Neural cell (in vitro differentiated cells): ENCODE data around the gene MSANTD2. TPM values are rescaled to one million over a fixed set of nuclear protein-coding genes. Genes with fewer than 3 reads are reported as not detected.

ENCODE experiments used
- H2AFZ ChIP-seq: fragments of 200-600, 300-800 bp; sonication (generic), shearing (Covaris generic); 2 replicates; pipeline ENCODE4 v1.6.0; 2014; ENCODE audit warnings: low read depth, mild to moderate bottlenecking, antibody characterized with exemption, low read length, moderate library complexity
- H3F3A ChIP-seq: fragments of 200-600 bp; shearing (Covaris generic); 2 replicates; pipeline ENCODE4 v1.6.1; 2016; ENCODE audit warnings: mild to moderate bottlenecking, moderate library complexity, mixed read lengths, antibody characterized with exemption, low read length; ENCODE audit not compliant: insufficient read depth, poor library complexity, severe bottlenecking
- H3K27ac ChIP-seq: fragments of 200-600, 300-800 bp; sonication (generic), shearing (Covaris generic); 2 replicates; pipeline ENCODE4 v1.5.1; 2014; ENCODE audit warnings: mild to moderate bottlenecking, low read length, moderate library complexity
- H3K27me3 ChIP-seq: fragments of 300-800, 200-600 bp; sonication (generic), shearing (Covaris generic); 2 replicates; pipeline ENCODE4 v1.6.0; 2014; ENCODE audit warnings: mild to moderate bottlenecking, low read depth, low read length, moderate library complexity; ENCODE audit not compliant: insufficient read depth
- H3K36me3 ChIP-seq: fragments of 300-800, 200-600 bp; sonication (generic), shearing (Covaris generic); 2 replicates; pipeline ENCODE4 v1.5.1; 2014; ENCODE audit warnings: mild to moderate bottlenecking, antibody characterized with exemption, low read length, moderate library complexity; ENCODE audit not compliant: insufficient read depth
- H3K4me2 ChIP-seq: fragments of 300-800, 200-600 bp; sonication (generic), shearing (Covaris generic); 2 replicates; pipeline ENCODE4 v1.6.0; 2014; ENCODE audit warnings: mild to moderate bottlenecking, low read length
- H3K4me3 ChIP-seq: fragments of 300-800, 200-600 bp; sonication (generic), shearing (Covaris generic); 2 replicates; pipeline ENCODE4 v1.5.1; 2014; ENCODE audit warnings: mild to moderate bottlenecking, low read length, moderate library complexity
- H3K79me2 ChIP-seq: fragments of 200-600 bp; shearing (Covaris generic); replicated peaks from 2 replicates; pipeline ENCODE4 v1.6.0; 2014; ENCODE audit warnings: mild to moderate bottlenecking, low read length, moderate library complexity; ENCODE audit not compliant: insufficient read depth
- H3K9ac ChIP-seq: fragments of 300-800, 200-600 bp; sonication (generic), shearing (Covaris generic); 2 replicates; pipeline ENCODE4 v1.6.1; 2016; ENCODE audit warnings: mild to moderate bottlenecking, low read length, mixed read lengths
- H3K9me2 ChIP-seq: fragments of 200-600 bp; shearing (Covaris generic); 2 replicates; pipeline ENCODE4 v1.6.1; 2016; ENCODE audit warnings: mild to moderate bottlenecking, low read length, mixed read lengths; ENCODE audit not compliant: insufficient read depth
- H3K9me3 ChIP-seq: fragments of 200-600, 300-800 bp; sonication (generic), shearing (Covaris generic); 2 replicates; pipeline ENCODE4 v1.6.1; 2016; ENCODE audit warnings: mild to moderate bottlenecking, mixed run types, low read length, moderate library complexity, mixed read lengths
- H4K20me1 ChIP-seq: fragments of 200-600 bp; shearing (Covaris generic); 2 replicates; pipeline ENCODE4 v1.6.1; 2016; ENCODE audit warnings: mild to moderate bottlenecking, mixed run types; ENCODE audit not compliant: insufficient read depth
- EP300 ChIP-seq: fragments of 450-650 bp; conservative IDR thresholded peaks from 2 replicates; pipeline ENCODE4 v1.6.1; 2014; ENCODE audit warnings: antibody characterized with exemption, mild to moderate bottlenecking, moderate library complexity; ENCODE audit not compliant: poor library complexity, severe bottlenecking
- EZH2 ChIP-seq: fragments of 200-600, 300-800 bp; shearing (Covaris generic), sonication (generic); IDR thresholded peaks from 2 replicates; pipeline ENCODE4 v1.6.1; 2014; ENCODE audit warnings: antibody characterized with exemption, low read length, borderline replicate concordance, mild to moderate bottlenecking; ENCODE audit not compliant: insufficient read depth, poor library complexity, severe bottlenecking
- MXI1 ChIP-seq: fragments of 450-650 bp; conservative IDR thresholded peaks from 2 replicates; pipeline ENCODE4 v1.6.1; 2014; ENCODE audit warnings: antibody characterized with exemption, mild to moderate bottlenecking; ENCODE audit not compliant: poor library complexity, severe bottlenecking
- POLR2AphosphoS5 ChIP-seq: IDR thresholded peaks from 2 replicates; pipeline ENCODE4 v1.6.1; 2012
- RAD21 ChIP-seq: fragments of 450-650 bp; conservative IDR thresholded peaks from 2 replicates; pipeline ENCODE4 v1.6.1; 2014; ENCODE audit warnings: antibody characterized with exemption, mild to moderate bottlenecking, moderate library complexity
- SMC3 ChIP-seq: fragments of 450-650 bp; conservative IDR thresholded peaks from 2 replicates; pipeline ENCODE4 v1.6.1; 2014; ENCODE audit warnings: antibody characterized with exemption, mild to moderate bottlenecking, moderate library complexity; ENCODE audit not compliant: poor library complexity
- TAF1 ChIP-seq: IDR thresholded peaks from 2 replicates; pipeline ENCODE4 v1.6.1; 2012; ENCODE audit warnings: low read depth
- polyA plus RNA-seq: library from polyadenylated mRNA; depleted of rRNA; stranded (reverse); fragments of >200 nt; gene quantifications from 2 replicates; pipeline ENCODE4 v1.2.3, GENCODE V29; 2014
- TF ChIP-seq, protein P1 (sequence below): IDR thresholded peaks from 2 replicates; pipeline ENCODE4 v1.6.1; 2012; ENCODE audit warnings: borderline replicate concordance
- TF ChIP-seq, protein P2 (sequence below): fragments of 450-650 bp; IDR thresholded peaks from 2 replicates; pipeline ENCODE4 v1.5.1; 2014; ENCODE audit warnings: antibody characterized with exemption, mild to moderate bottlenecking, moderate library complexity; ENCODE audit not compliant: poor library complexity, severe bottlenecking

The MSANTD2 gene
- polyA plus RNA-seq, 1 donor from 2014 or later = 45.3 TPM

DNA sequence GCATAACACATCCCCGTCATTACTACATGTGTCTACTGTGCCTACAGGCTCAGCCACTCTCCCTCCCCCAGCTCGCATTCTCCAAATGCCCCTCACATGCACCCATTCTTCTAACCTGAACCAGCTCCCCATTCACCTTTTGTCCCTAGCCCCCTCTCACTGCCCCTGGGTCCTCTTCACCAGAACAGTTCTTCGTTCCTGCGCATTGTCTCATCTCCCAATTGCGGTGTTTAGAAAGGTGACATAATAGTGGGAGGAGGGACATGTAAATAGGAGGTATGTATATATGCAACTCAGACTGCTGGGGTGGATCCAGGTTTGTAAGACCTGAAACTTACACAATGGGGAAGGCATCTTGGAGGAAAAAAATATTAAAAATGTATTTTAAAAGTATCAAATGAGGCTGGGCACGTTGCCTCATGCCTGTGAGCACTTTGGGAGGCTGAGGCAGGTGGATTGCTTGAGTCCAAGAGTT lies 43.4 kb downstream of the MSANTD2 start:
- Histone ChIP-seq H3F3A (no peaks in the 10 kb centered on the region), H3K9ac (no peak overlapping the region), H3K79me2 (no peaks in the 10 kb centered on the region), H4K20me1 (no peaks in the 10 kb centered on the region), H2AFZ (no peak overlapping the region), H3K9me2 (no peaks in the 10 kb centered on the region), H3K4me3 (no peak overlapping the region), H3K36me3 (no peaks in the 10 kb centered on the region), H3K4me2 (no peak overlapping the region), H3K27ac (no peak overlapping the region), H3K27me3 (peaks cover 97% of the 10 kb centered on the region), H3K9me3 (no peaks in the 10 kb centered on the region)
- TF ChIP-seq EP300 = no peak
- peak; percentile 48 for TF ChIP-seq EZH2
- TF ChIP-seq, protein P1, sequence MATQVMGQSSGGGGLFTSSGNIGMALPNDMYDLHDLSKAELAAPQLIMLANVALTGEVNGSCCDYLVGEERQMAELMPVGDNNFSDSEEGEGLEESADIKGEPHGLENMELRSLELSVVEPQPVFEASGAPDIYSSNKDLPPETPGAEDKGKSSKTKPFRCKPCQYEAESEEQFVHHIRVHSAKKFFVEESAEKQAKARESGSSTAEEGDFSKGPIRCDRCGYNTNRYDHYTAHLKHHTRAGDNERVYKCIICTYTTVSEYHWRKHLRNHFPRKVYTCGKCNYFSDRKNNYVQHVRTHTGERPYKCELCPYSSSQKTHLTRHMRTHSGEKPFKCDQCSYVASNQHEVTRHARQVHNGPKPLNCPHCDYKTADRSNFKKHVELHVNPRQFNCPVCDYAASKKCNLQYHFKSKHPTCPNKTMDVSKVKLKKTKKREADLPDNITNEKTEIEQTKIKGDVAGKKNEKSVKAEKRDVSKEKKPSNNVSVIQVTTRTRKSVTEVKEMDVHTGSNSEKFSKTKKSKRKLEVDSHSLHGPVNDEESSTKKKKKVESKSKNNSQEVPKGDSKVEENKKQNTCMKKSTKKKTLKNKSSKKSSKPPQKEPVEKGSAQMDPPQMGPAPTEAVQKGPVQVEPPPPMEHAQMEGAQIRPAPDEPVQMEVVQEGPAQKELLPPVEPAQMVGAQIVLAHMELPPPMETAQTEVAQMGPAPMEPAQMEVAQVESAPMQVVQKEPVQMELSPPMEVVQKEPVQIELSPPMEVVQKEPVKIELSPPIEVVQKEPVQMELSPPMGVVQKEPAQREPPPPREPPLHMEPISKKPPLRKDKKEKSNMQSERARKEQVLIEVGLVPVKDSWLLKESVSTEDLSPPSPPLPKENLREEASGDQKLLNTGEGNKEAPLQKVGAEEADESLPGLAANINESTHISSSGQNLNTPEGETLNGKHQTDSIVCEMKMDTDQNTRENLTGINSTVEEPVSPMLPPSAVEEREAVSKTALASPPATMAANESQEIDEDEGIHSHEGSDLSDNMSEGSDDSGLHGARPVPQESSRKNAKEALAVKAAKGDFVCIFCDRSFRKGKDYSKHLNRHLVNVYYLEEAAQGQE = no peak
- TF ChIP-seq SMC3 = no peak
- TF ChIP-seq, protein P2, sequence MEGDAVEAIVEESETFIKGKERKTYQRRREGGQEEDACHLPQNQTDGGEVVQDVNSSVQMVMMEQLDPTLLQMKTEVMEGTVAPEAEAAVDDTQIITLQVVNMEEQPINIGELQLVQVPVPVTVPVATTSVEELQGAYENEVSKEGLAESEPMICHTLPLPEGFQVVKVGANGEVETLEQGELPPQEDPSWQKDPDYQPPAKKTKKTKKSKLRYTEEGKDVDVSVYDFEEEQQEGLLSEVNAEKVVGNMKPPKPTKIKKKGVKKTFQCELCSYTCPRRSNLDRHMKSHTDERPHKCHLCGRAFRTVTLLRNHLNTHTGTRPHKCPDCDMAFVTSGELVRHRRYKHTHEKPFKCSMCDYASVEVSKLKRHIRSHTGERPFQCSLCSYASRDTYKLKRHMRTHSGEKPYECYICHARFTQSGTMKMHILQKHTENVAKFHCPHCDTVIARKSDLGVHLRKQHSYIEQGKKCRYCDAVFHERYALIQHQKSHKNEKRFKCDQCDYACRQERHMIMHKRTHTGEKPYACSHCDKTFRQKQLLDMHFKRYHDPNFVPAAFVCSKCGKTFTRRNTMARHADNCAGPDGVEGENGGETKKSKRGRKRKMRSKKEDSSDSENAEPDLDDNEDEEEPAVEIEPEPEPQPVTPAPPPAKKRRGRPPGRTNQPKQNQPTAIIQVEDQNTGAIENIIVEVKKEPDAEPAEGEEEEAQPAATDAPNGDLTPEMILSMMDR = no peak
- no peak for TF ChIP-seq MXI1
- no peak for TF ChIP-seq TAF1
- no peak for TF ChIP-seq RAD21

DNA sequence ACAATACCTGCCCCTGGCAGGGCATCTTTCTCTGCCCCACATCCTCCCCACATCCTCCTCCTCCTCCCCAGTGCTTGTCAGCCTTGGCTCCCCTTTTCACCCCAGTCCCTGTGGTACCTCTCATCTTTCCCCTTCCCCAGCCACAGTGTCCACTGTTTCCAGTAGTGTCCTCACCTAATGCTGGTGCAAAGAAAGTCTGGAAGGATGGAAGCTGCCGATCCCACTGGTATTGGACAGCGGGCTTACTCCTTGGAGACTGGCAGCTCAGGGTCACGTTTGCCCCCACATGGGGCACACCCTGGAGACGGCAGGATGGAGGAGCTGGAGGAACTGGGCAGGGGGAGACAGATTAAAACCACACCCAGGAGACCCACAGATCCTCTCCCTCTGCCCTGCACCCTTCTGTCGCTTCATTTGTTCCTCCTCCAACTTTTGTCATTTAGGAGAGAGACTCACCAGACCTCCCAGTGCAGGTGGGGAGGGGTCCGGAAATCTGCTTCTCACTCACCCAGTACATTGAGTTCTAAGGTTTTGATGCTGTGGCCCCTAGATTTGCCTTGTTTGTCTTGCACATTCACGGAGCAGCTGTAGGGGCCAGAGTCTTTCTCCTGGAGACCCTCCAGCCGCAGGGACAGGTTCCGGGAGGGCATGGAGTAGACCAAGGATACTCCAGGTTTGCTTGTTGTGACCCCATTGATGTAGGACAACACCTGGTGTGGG lies 44.0 kb downstream of the MSANTD2 start:
- Histone ChIP-seq H4K20me1 (no peaks in the 10 kb centered on the region), H2AFZ (no peak overlapping the region), H3K4me2 (no peak overlapping the region), H3K9ac (no peak overlapping the region), H3K27ac (no peak overlapping the region), H3K9me3 (no peaks in the 10 kb centered on the region), H3K36me3 (no peaks in the 10 kb centered on the region), H3F3A (no peaks in the 10 kb centered on the region), H3K27me3 (peaks cover 97% of the 10 kb centered on the region), H3K4me3 (no peak overlapping the region), H3K79me2 (no peaks in the 10 kb centered on the region), H3K9me2 (no peaks in the 10 kb centered on the region)
- TF ChIP-seq, protein P1 = no peak
- TF ChIP-seq RAD21 = no peak
- TF ChIP-seq POLR2AphosphoS5 = no peak
